Activated T-helper 1 cell treated with anti-CD3 and anti-CD28 coated beads, Interleukin-2, amount 50 U/mL, for 16 hours (primary cell): ENCODE data around the gene ENHO.

Source experiments
- DNase-seq, 2 donors: peaks; one replicate each; pipeline ENCODE4 v3.0.0-alpha.2; 2020; ENCODE audit warnings: low read depth in 1 of 2, low spot score in 1 of 2

ENHO gene

DNA sequence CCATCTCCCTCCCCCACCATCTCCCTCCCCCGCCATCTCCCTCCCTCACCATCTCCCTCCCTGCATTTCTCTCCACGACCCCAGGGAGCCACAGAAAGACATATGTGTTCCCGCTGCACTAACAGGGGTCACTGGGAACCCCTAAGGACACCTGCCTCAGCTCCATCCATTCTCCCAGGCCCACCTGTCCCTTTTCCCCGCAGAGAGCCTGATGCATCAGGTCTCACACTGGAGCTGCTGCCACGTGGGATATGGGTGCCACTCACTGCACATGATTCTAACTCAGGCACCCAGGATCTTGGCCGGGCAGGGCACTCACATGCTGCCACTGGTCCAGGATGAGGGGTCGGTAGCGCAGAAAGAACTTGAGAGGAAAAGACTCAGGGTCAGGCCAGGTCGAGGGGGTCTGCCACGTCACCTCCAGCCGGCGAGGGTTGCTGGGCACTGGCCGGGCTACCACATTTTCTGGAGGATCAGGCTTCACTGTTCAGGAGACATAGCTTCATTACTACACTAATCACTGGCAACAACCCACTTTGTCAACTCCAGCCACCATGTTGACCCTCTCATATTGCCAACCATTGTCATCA, 33.2 kb upstream of the ENHO start:
- DNase-seq: no peak

DNA sequence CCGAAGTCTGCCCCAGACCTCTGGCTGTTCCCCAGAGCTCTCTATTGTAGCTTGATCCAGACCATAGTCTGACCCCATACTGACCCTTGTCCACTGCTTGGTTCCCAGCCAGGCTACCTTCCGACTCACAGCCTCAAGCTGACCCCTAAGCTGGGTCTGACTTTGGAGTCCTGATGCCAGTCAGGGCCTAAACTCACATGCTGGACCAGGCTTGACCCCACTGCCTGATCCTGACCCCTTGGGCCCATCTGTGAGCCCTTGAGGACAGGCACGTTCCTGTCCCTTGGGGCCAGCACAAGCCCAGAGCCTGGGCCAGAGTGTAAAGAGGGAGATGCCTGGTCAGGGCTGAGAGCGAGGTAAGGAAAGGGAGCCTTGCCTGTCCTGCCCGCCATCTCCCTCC, 32.7 kb upstream of the ENHO start:
- no peak for DNase-seq

DNA sequence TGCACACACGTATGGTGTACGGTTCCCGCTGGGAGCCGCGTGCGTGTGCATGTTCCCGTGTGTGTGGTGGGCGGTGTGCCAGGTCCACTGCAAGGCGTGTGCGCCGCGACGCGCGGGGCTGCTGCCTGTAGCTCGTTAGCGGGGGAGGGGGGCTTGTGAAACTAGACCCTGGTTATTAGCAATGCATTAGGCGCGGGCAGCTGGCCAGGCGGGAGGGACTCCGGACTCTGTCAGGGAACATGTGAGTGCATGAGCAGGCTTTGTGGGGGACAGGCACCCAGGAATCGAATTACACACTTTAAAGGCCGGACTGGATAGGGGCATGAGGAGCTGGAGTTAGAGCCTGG, 32.2 kb upstream of the ENHO start:
- no peak for DNase-seq

DNA sequence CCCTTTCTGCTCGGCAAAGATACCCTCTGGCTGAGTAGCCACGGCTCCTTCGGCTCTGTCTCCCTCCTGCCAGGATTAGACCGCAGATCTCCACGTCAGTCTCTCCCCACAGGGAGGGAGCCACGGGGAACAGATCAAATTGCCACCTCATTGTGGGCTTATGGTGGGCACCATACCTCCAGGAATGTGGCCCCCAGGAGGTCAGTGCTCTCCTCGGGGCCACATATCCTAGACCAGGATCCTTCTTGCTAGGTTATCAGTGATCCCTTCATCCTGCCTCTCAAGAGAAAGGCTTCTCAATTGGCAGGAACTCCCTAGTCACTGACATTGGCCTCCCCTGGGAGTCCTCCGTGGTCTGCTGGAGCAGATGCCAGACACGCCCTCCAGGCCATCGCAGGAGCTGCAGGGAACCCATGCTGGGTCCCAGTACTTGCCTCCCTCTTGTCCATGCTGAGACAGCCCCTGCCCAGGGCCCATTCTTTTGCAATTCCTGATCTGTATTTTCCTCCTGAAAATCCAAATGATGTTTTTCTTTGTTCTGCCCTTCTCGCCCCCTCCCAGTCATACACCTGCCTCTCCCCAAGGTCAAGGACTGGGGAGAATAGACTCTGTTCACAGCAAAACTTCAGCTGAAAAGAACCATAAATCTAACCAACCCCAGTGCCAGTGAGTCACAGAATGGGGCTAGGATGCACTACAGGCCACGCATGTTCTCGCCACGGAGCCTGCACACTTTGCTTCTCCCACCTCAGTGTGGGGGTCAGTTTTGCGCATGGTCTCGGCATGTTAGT, 31.6 kb upstream of the ENHO start:
- no peak for DNase-seq

DNA sequence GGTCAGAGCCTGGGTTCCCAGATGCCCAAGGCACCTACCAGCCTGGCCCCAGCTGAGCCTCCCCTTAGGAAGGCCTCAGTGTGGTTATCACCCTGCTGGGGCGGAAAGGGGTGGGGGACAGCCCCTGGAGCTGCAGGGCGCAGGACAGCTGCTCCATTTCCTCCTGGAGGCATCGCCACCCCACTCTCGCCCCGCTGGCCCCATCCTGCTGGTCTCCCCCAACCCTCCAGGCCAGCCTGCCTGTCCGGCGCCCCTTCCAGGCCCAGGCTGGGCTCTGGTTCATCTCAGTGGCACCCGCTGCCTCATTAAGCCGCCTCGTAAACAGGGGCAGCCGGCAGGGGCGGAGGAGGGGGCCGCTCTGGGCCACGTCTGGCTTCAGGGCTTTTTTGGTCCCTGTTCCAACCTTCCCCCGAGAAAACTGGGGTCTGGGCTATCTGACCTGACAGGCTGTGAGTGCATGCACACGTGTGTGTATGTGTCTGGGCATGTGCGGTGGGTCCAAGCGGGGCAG, 30.8 kb upstream of the ENHO start:
- no peak for DNase-seq

DNA sequence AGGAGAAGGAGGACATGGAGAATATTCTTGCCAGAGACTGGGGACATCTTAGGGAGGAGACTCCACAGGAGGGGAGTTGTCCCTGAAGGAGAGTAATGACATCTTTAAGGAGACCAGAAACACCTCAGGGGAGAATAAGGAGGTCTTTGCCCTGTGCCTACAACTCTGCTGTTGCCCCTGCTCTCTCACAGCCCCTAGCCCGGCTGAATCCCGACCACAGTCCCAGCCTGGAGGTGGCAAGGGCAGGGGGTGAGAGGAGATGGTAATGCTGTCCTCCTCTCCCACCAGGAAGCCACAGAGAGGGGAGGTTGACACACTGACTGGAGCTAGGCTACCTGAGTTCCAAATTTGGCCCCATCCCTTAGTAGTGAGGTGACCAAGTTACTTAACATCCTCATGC, 30.2 kb upstream of the ENHO start:
- DNase-seq: no peak

DNA sequence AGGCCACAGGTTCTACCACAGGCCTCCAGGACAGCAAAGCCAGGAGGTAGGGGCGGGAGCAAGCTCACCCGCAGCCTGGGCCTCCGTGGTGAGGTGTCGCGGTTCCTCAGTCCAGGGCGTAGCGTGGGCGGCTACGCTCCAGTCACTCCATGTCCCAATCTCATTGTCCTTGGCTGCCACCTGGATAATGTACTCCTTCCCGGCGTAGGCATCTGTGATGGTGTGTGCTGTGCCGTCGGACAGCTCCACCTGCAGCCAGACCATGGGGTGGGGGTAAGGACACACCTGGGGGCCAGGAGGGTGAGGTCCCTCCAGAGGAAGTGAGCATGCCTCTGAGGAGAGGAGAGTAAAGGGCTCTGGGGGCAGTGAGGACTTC, 29.8 kb upstream of the ENHO start:
- DNase-seq: no peak

DNA sequence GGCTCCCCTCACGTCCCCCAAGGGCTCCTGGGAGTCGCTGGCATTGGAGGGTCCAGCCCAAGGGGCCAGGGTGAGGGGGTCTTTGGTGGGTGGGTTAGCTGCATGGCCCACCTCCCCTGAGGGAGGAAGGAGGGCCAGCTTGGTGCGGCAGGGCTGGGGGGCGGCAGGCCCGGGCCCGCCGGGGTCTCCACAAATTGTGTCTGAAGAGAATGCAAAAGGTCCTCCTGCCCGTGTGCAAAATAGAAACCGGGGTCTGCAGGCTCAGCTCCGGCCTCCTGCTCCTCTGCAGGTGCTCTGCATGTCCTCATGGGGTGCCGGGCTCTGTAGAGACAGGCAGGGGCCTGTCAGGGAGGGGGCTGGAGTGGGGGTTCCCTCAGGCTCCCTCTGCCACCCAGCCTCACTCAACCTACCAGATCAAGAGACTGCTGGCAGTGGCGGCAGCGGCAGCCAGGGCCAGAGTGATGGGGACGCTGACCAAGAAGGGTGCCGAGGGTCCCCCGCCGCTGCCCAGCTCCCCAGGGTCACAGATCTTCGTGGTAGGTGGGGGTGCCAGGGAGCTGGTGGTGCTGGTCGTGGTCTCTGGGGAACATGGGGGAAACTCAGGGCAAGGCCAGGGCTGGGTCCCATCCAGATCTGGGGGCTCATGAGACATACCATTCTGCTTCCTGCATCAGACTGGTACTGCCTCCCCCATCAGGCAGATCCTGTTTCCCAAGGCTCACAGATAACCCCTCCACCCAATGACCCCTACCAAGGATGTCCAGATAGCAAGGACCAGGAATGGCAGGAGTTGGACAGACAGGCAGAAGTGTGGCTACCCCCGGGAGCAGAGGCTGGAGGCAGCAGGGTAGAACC, 29.2 kb upstream of the ENHO start:
- no peak for DNase-seq

DNA sequence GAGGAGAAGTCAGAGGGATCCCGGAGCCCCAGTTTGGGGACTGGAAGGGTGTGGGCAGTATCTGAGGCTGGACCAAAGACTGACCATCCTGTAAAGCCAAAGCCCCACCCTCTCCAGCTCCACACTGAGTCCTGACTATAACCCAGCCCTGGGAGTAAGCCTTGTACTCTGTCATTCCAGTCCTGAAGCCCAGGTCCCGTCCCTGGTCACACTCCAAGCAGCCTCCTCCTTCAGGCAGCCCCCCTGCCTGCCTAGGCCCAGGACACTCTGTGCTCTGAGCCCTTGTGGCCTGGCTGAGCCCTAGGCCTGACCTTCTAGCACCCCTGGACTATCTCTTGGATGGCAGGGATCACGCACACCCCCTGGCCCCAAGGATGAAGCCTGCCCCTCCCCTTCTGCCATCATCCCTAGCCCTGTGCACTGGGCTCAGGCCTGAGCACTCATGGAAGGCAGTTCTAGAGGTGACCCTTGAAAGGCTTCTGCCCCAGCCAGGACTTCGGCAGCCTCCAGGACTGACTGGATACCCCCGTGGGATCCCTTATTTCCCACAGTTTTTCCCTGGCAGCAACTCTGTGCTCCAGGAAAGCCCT, 28.0 kb upstream of the ENHO start:
- DNase-seq: no peak

DNA sequence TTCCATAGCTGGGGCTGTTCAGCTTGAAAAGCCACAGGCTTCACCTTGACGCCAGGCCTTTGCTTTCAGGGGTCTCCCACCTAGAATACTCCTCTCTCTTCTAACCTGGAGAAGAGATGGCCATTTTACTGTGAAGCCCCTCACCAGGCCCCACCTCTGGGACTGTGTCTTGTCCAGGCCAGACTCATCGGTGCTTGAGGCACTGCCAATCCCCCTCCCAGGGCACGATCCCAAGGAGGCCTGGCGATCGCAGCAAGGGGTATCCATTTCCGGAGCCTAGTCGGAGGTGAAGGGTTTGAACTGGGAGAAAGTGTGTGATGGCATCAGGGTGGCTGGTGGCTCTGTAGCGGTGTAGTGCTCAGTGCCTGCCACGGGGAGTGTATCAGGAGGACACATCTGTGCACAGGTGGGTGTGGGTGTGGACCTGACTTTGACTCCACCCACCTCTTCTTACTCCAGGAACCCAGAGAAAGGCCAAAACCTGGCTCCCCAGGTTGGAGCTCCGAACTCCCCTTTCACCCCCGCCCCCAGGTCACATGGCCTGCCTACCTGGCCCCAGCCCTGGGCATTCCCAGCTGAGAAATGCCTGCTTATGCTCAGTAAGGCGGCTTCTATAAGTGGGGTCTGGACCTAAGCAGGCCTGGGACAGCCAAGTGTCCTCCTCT, 27.4 kb upstream of the ENHO start:
- no peak for DNase-seq

DNA sequence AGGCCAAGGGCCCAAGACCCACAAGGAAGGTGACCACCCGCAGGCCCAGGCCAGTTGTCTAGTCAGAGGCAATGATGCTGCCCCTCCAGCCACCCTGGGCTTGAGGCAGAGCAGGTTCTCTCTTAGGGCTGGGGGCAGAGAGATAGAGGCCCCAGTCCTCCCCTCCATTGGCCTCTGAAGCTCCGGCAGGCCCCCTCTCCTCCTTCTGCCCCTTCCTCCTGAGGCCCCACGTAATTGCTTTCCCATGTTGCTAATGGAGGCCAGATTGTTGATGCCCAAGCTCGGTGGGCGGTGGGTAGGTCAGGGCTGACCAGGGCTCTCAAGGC, 26.6 kb upstream of the ENHO start:
- DNase-seq: no peak

DNA sequence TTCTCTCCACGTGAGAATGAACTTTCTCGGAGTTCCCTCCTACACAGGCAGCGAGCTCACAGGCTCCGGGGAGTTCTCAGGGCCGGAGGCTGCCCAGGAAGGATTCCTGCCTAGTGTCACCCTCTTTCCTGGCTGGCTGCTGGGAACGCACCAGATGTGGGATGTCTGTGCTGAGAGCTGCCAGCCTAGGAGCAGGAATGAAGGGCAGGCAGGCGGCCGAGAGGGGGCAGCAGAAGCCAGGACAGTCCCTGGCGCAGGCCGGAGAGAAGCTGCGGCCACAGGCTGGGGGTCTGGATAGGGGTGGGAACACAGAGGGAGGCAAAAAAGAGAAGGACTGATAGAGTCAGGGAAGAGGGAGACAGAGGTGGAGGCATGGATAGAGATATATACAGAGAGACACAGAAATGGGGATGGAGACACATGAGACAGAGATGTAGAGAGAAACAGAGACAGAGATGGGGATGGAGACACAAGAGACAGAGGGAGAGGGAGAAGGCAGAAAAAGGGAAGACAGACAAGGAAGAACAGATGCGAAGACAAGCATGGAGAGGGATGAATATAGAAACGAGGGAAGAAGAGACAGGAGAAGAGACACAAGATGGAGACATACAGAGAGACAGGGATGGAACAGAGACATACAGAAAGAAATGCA, 25.3 kb upstream of the ENHO start:
- no peak for DNase-seq

DNA sequence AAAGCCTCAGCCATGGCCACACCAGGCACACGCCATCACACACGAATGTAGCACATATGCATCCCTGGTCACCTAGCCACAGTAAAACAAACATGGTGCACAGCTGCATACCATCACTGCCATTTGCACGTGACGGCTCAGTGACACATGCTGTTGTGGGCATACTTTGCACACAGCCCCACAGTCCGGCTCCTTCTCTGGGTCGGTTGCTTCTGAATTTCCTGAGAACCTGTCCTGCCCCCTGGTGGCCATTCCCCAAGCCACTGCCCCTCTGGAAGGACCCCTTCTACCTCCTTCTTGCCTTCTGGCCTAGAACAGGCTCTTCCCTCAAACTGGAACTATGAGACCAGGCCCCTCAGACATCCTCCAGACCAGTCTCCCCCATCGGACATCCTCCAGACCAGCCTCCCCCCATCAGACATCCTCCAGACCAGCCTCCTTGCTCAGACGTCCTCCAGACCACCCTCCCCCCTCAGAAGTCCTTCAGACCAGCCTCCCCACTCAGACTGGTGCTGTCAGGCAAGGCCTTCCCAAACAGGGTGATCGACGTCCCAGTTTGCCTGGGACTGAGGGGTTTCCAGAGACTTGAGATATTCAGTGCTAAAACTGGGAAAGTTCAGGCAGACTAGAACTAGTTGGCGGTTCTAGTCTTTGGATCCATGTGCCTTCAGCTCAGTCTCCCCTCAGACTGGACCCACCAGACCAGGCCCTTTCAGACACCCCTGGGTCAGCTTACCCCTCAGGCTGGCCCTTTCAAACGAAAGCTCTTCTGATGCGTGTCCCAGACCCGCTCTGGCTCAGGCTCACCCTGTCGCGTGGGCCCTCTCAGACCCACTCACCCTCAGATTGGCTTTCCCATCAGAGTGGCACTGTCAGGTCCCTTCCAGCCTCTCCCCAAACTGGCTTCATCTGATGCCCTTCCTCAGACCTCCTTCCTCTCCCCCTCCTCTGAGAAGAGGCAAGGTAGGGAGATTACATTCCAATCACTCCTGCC, 24.3 kb upstream of the ENHO start:
- no peak for DNase-seq

DNA sequence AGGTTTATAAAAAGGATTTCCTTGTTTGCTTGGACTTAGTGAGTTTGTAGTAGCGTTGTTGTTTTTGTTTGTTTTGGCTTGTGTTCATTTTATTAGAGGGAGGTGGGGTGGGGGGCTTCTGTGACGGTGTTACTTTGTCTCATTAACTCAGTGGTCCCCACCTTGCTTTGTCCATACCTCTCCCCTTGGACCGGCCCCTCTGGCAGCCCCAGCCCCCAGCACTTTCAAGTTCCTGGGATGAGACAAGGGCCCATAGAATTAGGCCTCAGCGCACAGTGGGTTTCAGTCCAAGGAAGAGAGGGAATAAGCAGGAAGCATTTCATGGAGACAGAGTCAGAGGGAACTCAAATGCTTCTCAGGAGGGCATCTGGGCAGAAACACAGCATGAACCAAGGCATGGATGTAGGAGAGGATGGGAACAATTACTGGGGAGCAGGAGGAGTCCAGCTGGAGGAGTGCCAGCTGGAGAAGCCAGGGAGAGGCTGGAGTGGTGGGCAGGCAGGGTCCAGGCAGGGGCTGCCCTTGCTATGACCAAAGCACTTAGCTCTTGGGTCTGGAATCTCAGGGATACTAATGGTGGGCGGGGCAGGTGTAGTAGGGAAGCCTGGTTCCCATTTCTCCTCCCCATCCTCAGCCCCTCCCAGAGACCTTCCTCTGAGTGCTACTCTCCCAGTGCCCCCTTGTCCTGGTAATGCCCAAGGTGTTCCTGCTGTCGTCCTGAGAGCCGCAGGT, 23.5 kb upstream of the ENHO start:
- DNase-seq: no peak

DNA sequence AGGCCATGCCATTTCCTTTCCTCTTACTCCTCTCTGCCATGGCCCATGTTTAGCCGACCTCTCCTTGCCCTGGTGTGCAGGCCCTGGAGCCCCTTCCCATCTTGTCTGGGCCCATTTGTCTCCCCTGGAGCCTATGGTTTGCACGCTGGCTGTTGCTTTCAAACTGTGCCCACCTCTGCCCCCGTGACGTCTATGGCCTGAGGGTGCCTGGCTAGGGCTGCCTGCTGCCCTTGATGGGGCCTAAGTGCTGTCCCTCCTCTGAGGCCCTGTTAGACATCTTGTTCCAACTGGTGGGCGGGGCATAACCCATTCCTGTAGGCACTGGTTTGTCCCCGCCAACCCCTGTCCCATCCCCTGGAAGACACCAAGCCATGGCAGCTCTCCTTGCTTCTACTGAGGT, 22.7 kb upstream of the ENHO start:
- no peak for DNase-seq

DNA sequence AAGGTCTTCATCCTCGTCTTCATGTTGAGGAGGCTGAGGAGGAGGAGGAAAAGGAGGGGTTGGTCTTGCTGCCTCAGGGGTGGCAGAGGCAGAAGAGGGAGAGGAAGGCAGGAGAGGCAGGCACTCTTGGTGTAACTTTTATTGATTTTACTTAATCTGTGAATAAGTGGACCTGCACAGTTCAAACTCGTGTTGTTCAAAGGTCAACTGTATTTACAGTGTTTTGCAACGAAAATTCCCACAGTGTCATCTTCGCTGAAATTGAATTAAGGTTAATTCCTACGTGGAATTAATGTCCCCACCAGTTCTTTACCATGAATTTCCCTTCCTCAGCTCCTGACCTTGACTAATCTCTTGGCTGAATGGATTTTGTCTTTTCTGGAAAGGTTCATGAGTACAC, 21.2 kb upstream of the ENHO start:
- DNase-seq: no peak

DNA sequence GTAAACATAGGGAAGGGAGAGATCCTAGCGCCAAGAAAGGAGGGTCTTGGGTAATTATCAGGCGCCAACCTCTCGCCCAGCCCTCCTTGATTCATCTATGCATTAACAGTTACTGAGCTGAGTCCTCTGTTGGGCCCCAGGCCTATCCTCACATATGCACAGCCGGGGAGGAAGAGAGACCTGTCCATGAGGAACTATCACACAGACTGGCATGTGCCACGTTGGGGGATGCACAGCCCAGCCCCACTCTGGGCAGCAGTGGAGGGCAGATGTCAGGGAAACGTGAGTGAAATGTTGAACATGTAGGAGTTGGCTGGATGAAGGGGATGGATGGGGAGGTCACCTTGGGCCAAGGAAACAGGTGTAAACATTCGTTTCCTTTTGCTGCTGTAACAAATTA, 18.8 kb upstream of the ENHO start:
- DNase-seq: no peak

DNA sequence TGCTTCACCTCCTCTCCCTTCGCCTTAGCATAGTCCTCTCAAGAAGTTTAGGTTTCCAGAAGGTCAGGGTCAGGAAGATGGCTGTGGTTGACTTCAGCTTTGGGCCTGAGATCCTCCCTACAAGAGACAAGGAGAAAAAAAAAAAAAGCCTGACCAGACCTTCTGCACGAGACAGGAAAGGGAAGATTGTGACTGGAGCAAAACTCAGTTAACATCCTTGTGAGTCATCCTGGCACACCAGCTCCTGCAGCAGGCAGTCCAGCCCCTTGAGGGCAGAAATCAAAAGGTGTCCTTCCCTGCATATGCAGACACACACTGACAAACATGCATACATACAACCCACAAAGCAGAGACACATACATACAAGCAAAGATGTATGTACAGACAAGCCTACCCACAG, 18.0 kb upstream of the ENHO start:
- DNase-seq: no peak

DNA sequence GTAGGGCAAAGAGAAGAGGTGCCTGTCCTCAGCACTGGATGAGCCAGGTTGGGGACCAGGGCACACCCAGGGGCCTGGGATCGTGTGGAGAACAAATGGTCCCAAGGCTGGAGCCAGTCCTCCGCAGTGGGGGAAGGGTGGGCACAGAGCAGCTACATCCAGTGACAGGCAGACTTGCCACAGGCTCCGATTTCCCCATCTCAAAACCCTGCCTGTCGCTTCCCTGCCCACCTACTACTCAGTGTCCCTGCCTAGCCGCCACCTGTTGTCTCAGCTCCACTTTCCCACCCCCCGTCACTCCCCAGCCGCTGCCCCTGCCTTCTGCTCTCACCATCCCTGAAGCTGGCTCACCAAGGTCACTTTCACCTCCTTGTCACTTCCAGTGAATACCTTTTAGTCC, 13.9 kb upstream of the ENHO start:
- no peak for DNase-seq
